RPMI7951 (cell line): Measurements from ENCODE around the gene SLC10A6. TPM values are rescaled to one million over a fixed set of nuclear protein-coding genes. Genes with fewer than 3 reads are reported as not detected.
"Not testable (repeated sequence)": the region's sequence is repeated elsewhere in the genome, so short reads cannot be mapped to it uniquely, and the experiment has no call there.

Source experiments
- DNase-seq: peaks from one replicate; pipeline ENCODE4 v3.0.0-alpha.2; 2012; ENCODE audit warnings: low read depth
- total RNA-seq: library from RNA; depleted of rRNA; stranded (reverse); fragments of >200 nt; shearing (Covaris generic); gene quantifications from 2 replicates; pipeline ENCODE4 v1.2.3, GENCODE V29; 2014; rRNA removed

SLC10A6 gene, protein sequence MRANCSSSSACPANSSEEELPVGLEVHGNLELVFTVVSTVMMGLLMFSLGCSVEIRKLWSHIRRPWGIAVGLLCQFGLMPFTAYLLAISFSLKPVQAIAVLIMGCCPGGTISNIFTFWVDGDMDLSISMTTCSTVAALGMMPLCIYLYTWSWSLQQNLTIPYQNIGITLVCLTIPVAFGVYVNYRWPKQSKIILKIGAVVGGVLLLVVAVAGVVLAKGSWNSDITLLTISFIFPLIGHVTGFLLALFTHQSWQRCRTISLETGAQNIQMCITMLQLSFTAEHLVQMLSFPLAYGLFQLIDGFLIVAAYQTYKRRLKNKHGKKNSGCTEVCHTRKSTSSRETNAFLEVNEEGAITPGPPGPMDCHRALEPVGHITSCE
- total RNA-seq, result not detected in 2 replicates

DNA sequence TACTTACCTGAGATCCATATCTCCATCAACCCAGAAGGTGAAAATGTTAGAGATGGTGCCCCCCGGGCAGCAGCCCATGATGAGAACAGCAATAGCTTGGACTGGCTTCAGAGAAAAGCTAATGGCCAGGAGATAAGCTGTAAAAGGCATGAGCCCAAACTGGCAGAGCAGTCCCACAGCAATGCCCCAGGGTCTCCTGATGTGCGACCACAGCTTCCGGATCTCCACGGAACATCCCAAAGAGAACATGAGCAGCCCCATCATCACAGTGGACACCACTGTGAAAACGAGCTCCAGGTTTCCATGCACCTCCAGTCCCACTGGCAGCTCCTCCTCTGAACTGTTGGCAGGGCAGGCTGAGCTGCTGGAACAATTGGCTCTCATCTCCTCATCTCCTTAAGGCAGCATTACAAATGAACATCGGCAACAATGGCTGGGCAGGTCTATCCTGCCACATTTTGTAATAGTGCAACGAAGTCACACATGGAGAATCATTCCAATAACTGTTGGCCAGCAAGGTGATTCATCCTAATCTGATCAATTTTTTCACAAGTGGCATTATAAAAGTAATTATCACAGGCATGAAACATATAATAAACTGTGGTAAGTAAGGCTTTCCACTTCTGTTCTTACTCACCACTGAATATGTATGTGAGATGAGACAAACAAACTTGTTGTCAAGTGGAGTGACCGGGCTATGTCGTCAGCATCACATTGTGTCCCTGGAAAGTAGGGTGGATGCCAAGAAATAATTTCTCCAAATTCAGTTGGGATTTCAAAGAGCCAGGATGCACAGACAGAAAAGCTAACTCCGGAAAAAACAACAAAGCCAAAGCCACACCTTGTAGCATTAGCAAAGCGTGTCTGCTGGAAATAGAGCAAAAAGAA, at the start of gene SLC10A6:
Gene SLC10A6 (minus strand): TSS at position 653 of the 888 bp plus-strand sequence. CDS start 269 bp downstream, at position 384.
- DNase-seq, result no peak

DNA sequence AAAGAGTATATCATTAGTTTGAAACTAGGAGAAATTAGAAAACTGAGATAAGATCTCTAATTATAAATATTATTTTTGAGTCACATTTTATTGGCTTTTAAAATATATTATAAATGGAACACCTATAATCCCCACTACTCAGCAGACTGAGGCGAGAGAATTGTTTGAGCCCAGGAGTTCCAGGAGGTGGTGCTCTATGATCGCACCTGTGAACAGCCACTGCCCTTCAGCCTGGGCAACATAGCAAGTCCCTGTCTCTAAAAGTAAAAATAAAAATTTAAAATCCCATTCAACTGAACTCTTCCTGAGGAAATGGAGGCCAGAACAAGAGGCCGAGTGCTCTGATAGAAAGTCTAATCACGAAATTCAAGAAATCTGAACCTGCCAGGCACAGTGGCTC, 49.4 kb upstream of the SLC10A6 start:
- DNase-seq, result no peak

DNA sequence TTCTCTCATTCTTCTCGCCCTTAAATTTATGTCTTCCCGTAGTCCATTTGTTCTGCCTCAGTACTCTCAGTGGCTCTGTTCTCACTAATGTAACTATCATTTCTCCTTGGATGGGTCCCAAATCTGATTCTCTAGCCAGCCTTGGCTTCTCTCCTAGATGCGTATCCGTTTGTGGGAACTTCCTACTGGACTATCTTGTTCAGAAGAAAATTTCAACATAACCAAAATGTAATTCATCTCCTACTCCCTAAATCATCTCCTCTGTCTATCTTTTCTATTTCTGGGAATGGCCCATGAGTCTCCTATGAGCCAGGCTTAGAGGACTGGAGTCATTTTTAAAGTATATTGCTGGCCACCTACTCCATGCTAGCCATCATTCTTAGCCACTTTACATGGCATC, 47.4 kb upstream of the SLC10A6 start:
- no peak for DNase-seq

DNA sequence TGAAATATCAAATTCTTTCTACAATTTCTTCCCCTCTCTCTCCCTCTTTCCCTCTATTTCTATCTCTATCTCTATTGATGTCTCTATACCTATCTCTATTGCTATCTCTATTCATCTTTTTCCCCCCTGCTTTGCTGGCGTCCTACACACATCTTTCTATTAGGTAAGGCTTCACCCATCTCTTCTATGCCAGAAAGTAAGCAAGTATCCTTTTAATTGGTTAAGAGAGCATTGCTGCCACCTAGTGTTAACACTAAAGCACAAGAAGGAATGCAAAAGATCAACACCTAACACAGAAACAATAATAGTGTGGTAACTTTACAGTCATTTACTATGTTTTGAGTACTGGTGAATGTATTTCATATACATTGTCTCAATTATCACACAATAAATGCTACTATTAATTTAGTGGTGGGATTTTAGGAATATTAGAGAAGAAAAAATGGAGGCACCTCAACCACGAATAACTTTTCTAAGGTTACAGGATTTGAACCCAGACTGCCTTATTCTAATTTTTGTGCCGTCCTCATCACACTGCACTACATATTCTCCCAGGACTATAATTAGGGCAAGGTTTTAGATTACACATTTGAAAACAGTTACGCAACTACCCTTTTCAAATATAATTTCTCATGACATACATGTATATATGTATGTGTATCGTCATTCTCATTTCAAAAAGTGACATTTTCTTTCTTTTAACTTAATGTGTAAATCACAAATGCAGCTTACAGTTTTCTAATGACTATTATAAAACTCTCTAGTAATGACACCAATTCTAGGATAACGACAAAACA, 46.7 kb upstream of the SLC10A6 start:
- peak; percentile 66 for DNase-seq

DNA sequence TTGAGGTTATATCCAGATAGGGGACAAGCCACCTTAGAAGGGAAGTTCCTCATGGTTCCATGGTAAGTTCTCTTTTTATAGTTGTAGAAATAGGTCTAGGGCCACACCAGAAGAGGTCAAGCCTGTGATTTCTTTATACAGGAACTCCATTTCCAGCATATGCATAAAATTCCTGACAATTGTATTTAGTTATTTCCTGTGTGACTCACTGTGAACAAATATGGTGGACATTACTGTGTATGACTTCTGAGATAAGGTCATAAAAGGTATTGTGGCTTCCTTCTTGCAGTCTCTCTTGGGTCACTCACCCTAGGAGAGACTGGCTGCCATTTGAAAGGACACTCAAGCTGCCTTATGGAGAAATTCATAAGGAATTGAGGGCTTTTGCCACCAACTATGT, 45.3 kb upstream of the SLC10A6 start:
- DNase-seq, result peak; percentile 30

DNA sequence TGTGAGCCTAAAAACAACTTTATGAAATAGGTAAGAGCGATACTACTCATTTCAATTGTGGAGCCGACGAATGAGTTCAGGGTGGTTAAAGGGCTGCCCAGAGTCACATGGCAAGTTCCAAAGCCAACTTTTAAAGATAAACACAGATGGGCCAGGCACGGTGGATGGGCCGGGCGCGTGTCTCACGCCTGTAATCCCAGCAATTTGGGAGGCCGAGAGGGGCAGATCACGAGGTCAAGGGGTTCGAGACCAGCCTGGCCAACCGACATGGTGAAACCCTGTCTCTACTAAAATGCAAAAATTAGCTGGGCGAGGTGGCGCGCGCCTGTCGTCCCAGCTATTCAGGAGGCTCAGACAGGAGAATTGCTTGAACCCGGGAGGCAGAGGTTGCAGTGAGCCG, 44.0 kb upstream of the SLC10A6 start:
- no peak for DNase-seq

DNA sequence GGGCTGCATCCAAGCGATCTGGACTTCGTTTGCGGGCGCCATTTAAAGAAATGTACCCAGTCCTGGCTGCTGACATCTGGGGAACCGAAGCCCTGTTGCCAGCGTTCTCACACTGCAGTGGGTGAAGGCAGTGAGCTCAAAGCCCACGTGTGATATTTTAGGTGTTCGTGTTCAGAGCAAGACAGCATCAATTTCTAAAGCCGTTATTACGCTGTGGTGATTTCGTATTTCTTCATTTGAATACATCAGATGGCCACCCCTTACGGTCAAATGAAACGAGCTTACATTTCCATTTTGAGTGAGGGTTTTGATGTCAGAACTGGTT, 43.4 kb upstream of the SLC10A6 start:
- DNase-seq, result no peak

DNA sequence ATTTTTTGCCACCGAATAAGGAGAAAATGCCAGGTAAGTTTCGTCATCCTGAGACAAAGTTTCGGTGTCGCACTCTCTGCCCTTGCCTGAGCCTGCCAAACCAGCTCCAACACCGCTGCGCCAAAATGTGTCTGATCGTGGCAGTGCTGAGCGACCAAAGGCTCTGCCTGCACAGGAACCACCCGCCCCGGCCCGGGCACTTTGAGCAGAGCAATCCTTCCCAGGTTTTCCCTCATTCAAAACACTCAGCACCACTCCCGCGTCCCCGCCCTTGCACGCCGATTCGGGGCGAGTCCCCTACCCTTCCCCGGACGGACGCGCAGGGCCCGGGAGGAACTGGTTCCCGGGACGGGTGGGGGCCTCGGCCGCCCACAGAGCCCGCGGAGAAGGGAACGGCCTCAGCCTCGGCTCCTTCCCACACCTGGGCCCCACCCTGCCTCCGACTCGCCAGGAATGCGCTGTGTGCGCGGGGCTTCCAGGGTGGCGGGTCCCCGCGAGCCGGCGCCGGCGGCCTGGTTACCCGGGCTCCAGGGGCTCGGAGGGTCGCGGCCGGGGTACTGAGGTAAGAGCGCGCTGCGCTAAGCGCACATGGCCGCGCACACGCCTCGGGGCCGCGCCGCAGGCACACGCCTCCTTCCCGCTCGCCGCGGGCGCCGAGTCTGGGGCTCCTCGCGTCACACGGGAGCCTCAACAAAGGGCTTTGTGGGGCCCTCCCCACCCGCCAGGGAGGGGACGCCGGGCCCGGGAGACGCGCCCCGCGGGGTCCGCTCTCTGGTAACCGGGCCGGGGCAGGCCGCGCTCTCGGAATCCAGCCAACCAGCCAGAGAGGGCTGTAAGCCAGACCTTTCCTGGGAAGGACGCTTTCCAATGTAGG, 42.8 kb upstream of the SLC10A6 start, which contains the start of gene C4orf36:
Gene C4orf36 (minus strand): TSS at position 661 of the 874 bp plus-strand sequence. CDS start 902 bp downstream, outside the sequence.
- peak; percentile 63 for DNase-seq

DNA sequence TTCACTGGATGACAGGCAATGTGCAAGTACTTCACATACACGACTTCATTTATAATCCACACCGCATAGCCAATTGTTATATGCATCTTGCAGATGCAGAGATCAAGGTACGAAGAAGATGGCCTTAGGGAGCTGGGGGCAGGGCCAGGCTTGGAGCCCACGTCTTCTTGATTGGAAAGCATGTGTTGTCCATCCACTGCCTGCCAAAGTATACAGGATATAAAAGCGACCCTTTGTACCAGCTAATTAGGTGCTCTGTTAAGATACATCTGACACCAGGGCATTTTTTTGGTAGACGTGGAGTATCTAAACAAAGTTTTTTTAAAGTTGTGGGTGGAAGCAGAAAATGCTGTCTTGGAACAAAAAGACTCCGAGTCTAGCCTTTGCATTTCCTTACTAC, 41.6 kb upstream of the SLC10A6 start:
- DNase-seq, result no peak

DNA sequence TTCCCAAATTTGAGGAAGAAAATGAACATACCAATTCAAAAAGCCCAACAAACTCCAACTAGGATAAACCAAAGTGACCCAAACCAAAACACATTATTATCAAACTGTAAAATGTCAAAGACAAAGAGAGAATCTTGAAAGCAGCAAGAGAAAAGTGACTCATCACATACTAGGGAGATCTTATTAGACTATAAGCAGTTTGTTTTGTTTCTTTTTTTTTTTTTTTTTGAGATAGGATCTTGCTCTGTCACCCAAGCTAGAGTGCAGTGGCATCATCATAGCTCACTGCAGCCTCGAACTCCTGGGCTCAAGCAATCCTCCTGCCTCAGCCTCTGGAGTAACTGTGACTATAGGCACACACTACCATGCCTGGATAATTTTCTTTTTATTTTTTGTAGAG, 30.5 kb upstream of the SLC10A6 start:
- DNase-seq, result no peak

DNA sequence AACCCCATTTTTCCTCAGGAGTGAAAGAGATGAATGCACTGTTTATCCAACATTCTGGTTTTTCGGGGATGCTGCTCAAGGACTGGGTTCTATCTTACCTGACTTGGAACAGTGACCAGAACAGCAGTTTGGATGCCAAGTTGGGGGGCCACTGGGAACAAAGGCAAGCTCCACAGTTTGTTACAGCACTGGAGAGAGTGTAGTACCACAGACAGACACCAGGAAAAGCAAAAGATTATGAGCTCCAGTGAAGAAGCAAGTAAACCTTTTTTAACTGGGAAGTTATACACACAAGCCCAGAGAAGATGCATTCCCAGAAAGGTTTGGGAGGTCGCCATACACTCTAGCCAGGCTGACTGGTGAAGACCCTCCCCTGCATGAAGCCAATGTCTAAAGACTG, 29.5 kb upstream of the SLC10A6 start:
- DNase-seq, result no peak

DNA sequence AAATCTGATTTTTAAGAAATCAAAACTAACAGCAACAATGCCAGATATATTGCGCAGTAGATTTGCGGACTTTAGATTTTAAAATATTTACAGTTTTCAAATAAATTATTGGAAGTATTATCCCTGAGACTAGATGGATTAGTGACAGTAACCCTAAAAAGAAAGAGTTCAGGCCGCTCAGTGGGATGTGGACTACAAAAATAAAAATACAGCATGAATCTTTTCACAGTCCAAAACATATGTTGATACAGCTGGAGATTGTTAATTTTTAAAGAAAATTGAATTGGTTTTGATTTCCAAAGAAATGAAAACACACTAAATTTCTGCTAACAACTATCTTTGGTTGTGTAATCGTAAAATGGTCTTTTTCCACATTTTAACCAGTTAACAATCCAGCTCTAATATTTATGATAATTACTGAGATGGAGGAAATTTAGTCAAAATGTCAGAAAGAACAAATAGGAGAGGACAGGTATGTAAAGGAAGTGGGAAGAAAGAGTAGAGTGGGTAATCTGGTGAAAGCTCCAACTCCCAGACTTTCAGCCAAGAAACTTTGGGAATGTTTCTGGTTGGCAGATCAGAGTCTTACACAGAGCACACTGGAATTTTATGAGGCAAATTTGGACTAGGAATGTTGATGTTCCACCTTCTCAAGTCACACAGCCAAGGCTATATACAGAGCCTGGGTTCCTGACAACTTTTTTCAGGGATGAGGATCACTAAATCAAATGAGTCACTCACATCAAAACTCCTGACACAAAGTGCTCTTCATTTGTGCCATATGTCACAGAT, 27.9 kb upstream of the SLC10A6 start:
- no peak for DNase-seq

DNA sequence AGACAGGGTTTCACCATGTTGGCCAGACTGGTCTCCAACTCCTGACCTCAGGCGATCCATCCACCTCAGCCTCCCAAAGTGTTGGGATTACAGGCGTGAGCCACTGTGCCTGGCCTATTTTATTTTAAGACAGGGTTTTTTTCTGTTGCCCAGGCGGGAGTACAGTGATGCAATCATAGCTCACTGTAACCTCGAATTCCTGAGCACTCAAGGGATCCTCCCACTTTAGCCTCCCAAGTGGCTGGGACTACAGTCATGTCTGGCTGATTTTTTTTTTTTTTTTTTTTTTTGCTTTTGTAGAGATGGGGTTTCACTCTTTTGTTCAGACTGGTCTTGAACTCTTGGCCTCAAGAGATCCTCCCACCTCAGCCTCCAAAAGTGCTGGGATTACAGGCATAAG, 26.3 kb upstream of the SLC10A6 start:
- not testable (repeated sequence) for DNase-seq

DNA sequence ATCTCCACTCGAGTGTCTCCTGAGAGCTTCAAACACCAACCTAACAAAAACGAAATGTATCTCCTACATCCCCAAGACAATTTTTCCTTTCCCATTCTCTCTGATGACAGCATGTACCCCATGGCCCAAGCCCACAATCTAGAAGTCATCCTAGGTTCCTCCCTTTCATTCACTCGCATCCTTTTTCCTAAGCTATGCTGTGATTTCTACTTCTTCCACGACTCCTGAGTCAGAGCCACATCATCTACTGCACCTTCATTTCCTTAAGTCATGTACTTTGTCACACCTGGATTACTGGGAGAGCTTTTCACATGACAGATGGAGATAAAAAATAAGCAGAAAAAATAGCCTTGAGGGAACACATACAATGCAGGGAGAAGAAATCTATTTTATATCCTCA, 23.0 kb upstream of the SLC10A6 start:
- no peak for DNase-seq

DNA sequence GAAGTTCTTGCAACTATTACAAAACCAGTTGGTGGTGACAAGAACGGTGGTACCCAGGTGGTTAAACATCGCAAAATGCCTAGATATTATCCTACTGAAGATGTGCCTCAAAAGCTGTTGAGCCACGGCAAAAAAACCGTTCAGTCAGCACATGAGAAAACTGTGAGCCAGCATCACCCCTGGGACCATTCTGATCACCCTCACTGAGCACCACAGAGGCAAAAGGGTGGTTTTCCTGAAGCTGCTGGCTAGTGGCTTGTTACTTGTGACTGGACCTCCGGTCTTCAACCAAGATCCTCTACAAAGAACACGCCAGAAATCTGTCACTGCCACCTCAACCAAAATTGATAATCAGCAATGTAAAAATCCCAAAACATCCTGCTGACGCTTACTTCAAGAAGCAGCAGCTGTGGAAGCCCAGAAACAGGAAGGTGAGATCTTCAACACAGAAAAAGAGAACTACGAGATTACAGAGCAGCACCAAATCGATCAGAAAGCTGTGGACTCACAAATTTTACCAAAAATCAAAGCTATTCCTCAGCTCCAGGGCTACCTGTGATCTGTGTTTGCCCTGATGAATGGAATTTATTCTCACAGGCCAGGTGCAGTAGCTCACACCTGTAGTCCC, 21.4 kb upstream of the SLC10A6 start:
- DNase-seq, result no peak

DNA sequence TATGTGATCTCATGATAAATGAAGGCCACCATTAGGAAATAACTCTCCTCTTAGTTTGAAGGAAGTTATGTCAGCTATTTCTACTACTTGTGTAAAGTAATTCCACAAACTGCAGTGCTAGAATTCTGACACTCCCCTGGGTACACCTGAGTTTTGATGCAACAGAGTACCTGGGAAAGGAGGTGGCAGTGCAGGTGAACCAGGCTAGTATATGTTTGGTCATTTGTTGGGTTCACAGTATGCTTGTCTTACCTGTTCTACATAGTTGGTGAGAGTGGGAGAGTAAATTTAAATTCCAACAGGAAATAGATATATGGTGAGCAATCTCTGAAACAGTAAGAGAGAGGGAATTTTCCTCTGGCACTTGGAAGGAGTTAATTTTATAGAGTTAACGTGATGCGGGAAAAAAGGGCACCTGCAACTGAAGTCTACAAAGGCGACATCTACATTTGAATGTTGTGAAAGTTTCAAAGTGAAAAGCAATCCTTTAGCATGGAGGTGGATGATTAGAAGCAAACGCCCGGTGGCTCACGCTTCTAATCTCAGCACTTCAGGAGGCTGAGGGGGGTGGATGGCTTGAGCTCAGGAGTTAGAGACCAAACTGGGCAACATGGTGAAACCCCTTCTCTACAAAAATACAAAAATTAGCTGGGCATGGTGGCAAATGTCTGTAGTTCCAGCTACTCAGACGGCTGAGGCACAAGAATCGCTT, 8.3 kb upstream of the SLC10A6 start:
- DNase-seq, result no peak

DNA sequence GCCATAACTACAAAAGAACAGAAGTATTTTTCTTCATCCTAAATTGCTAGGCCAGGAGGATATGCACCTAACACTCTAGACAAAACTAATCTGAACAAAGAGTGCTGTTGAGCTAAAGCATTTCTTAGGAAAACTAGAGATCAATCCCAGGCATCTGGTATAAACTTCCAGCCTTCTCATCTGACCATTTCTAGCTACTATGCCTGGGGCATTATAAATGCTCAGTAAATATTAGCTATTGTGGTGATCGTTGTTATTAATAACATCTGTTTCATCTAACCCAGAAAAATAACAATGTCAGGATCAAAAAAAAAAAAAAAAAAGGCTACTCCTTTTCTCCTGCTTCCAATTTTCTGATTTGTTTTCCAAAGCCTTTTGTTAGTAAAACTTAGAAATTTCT, 7.7 kb upstream of the SLC10A6 start:
- no peak for DNase-seq

DNA sequence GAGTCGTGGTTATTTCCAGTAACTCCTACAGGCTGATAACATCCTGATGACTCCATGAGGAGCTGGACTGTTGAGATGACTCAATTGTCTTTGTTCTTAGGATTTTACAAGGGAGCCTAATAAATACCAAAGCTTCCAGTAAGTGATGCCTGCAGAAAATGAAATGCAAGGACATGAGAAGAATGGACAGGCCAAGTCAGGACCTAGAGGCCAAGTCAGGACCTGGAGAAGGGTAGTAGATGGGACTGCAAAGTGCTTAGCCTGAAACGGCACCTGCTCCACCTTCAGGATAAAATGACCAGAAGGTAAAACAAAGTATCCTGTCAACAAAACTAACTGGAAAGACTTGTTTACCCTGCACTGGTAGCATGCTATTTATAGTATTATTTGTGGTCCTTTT, 6.4 kb upstream of the SLC10A6 start:
- peak; percentile 22 for DNase-seq

DNA sequence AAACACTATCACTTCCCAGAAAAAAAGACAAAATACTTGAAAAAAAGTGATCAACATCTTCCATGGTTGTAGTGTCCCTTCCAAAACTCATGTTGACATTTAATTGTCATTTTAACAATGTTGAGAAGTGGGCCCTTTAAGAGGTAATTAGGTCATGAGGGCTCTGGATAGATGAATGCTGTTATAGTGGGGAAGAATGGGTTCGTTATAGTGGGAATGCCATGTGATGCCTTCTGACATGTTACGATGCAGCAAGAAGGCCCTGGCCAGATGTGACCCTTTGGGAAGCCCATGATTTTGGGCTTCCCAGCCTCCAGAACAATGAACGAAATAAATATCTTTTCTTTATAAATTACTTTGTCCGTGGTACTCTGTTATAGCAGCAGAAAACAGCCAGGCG, 4.0 kb upstream of the SLC10A6 start:
- no peak for DNase-seq
